Activated CD8-positive, alpha-beta T cell treated with anti-CD3 and anti-CD28 coated beads for 36 hours (primary cell): ENCODE results near the gene HORMAD2. TPM values are rescaled to one million over a fixed set of nuclear protein-coding genes. Genes with fewer than 3 reads are reported as not detected.

Experiments
- ATAC-seq: fragments of 200-7000 bp; cut with Tn5 transposase; one replicate; pipeline ENCODE4 v1.10.0; 2021; ENCODE audit warnings: mild to moderate bottlenecking, moderate library complexity
- CTCF ChIA-PET: fragments of 350-600 bp; sonication (Branson Sonifier 250); formaldehyde crosslinking; loops from one replicate; lab custom pipeline; 2021; ENCODE audit warnings: antibody characterized with exemption; lab: Charles Lee
- POLR2A ChIA-PET: fragments of 350-600 bp; sonication (Branson Sonifier 250); formaldehyde crosslinking; loops from one replicate; lab custom pipeline; 2021; ENCODE audit warnings: antibody characterized with exemption; lab: Charles Lee
- DNase-seq: peaks from one replicate; pipeline ENCODE4 v3.0.0-alpha.2; 2020
- H3K27ac Mint-ChIP-seq: one replicate; pipeline ENCODE4 v1.8.0; 2021; ENCODE audit warnings: mild to moderate bottlenecking, mixed read lengths
- H3K27me3 Mint-ChIP-seq: one replicate; pipeline ENCODE4 v1.8.0; 2021; ENCODE audit warnings: mixed read lengths
- H3K36me3 Mint-ChIP-seq: one replicate; pipeline ENCODE4 v1.8.0; 2021; ENCODE audit warnings: low read depth, mixed read lengths
- H3K4me1 Mint-ChIP-seq: one replicate; pipeline ENCODE4 v1.8.0; 2021; ENCODE audit warnings: low read depth, mixed read lengths
- H3K4me3 Mint-ChIP-seq: one replicate; pipeline ENCODE4 v1.8.0; 2021; ENCODE audit warnings: mild to moderate bottlenecking, moderate library complexity, mixed read lengths
- H3K9me3 Mint-ChIP-seq: one replicate; pipeline ENCODE4 v1.8.0; 2021; ENCODE audit warnings: mixed read lengths
- CTCF ChIP-seq: fragments of 200-600 bp; IDR thresholded peaks from one replicate; pipeline ENCODE4 v1.8.0; 2022; ENCODE audit warnings: antibody characterized with exemption, mild to moderate bottlenecking
- intact Hi-C: fragments of 100-400 bp; cut with micrococcal nuclease; formaldehyde crosslinking; loops from one replicate; pipeline ENCODE4 v1.10.0; 2022
- total RNA-seq, 2 experiments: library from RNA; stranded (reverse); gene quantifications; one replicate each; pipeline ENCODE4 v1.2.3, GENCODE V29; 2021

HORMAD2 gene
- total RNA-seq, 2 experiments from 2014 or later = not detected

GRCh38 chr22:30204015-30204741 lies 123.9 kb downstream of the HORMAD2 start:
- Mint-ChIP-seq H3K9me3 (no peaks in the 10 kb centered on the region), H3K4me1 (peaks cover 9% of the 10 kb centered on the region), H3K4me3 (no peak overlapping the region), H3K36me3 (no peaks in the 10 kb centered on the region), H3K27ac (no peak overlapping the region), H3K27me3 (no peaks in the 10 kb centered on the region)
- intact Hi-C loops = no loop called here
- TF ChIP-seq CTCF = no peak
- ChIA-PET CTCF (interaction anchor here (1.2 to 1.5 kb wide), 3 partner anchors 15 to 26 kb away, joined by 3 read pairs; no protein-coding TSS in a partner anchor), POLR2A (interaction anchor here (1.0 kb wide), 1 partner anchor 29 kb away, joined by 3 read pairs; no protein-coding TSS in a partner anchor)
- no peak for DNase-seq
- no peak for ATAC-seq

GRCh38 chr22:30204742-30205111 lies 124.5 kb downstream of the HORMAD2 start:
- Mint-ChIP-seq H3K9me3 (no peaks in the 10 kb centered on the region), H3K4me1 (peaks cover 6% of the 10 kb centered on the region), H3K27me3 (no peaks in the 10 kb centered on the region), H3K27ac (no peak overlapping the region), H3K4me3 (no peak overlapping the region), H3K36me3 (no peaks in the 10 kb centered on the region)
- intact Hi-C loops = no loop called here
- ATAC-seq = no peak
- POLR2A ChIA-PET = interaction anchor here (1.0 kb wide), 1 partner anchor 28 kb away, joined by 3 read pairs; no protein-coding TSS in a partner anchor
- TF ChIP-seq CTCF = no peak
- no peak for DNase-seq
- CTCF ChIA-PET = interaction anchor here (1.2 to 1.7 kb wide), 4 partner anchors 14 to 27 kb away, joined by 3 to 6 read pairs (median 3); no protein-coding TSS in a partner anchor

- POLR2A ChIA-PET = no interaction called here
- intact Hi-C loops = no loop called here
- H3K4me3 Mint-ChIP-seq = no peak overlapping the region
- ATAC-seq (no peak), DNase-seq (no peak)
- no peaks in the 10 kb centered on the region for H3K36me3 Mint-ChIP-seq
- no peak overlapping the region for H3K27ac Mint-ChIP-seq
- H3K27me3 Mint-ChIP-seq = no peaks in the 10 kb centered on the region
- peaks cover 6% of the 10 kb centered on the region for H3K4me1 Mint-ChIP-seq
- TF ChIP-seq CTCF = no peak
- CTCF ChIA-PET = interaction anchor here (1.2 to 1.7 kb wide), 3 partner anchors 15 to 27 kb away, joined by 3 to 6 read pairs (median 3); no protein-coding TSS in a partner anchor
- H3K9me3 Mint-ChIP-seq = no peaks in the 10 kb centered on the region
These were observed 125.2 kb downstream of the HORMAD2 start for GRCh38 chr22:30205281-30206115.

- ATAC-seq = no peak
- Mint-ChIP-seq H3K36me3 (no peaks in the 10 kb centered on the region), H3K27me3 (no peaks in the 10 kb centered on the region), H3K4me3 (no peak overlapping the region), H3K27ac (no peak overlapping the region), H3K9me3 (no peaks in the 10 kb centered on the region), H3K4me1 (peaks cover 6% of the 10 kb centered on the region)
- ChIA-PET CTCF (no interaction called here), POLR2A (no interaction called here)
- DNase-seq = no peak
- no peak for TF ChIP-seq CTCF
- intact Hi-C loops = no loop called here
These were observed 126.7 kb downstream of the HORMAD2 start for GRCh38 chr22:30206944-30207343.
